Esophagus (tissue), 2 donors: ENCODE results near the gene C5orf58. TPM values are rescaled to one million over a fixed set of nuclear protein-coding genes. Genes with fewer than 3 reads are reported as not detected.

Experiments used
- H3K27ac ChIP-seq, 2 donors: one replicate each; pipeline ENCODE4 v1.5.1; 2013; ENCODE audit warnings: low read depth in 2 of 2, mild to moderate bottlenecking in 2 of 2, inconsistent platforms in 1 of 2, low read length in 1 of 2, moderate library complexity in 1 of 2
- H3K27me3 ChIP-seq, 2 donors: one replicate each; pipeline ENCODE4 v1.6.1; 2013; ENCODE audit warnings: low read length in 2 of 2, control low read depth in 1 of 2, mild to moderate bottlenecking in 1 of 2; ENCODE audit not compliant: insufficient read depth in 2 of 2, control insufficient read depth in 1 of 2
- H3K36me3 ChIP-seq, 2 donors: one replicate each; pipeline ENCODE4 v1.6.1; 2013; ENCODE audit warnings: low read length in 1 of 2; ENCODE audit not compliant: control insufficient read depth in 2 of 2, insufficient read depth in 2 of 2
- H3K4me1 ChIP-seq, 2 donors: one replicate each; pipeline ENCODE4 v1.6.1; 2013; ENCODE audit warnings: low read length in 1 of 2; ENCODE audit not compliant: control insufficient read depth in 2 of 2, insufficient read depth in 2 of 2
- H3K4me3 ChIP-seq, 2 donors: one replicate each; pipeline ENCODE4 v1.5.1; 2013; ENCODE audit warnings: low read length in 2 of 2, mild to moderate bottlenecking in 2 of 2, low read depth in 1 of 2, moderate library complexity in 1 of 2
- H3K9me3 ChIP-seq, 2 donors: one replicate each; pipeline ENCODE4 v1.6.1; 2013; ENCODE audit warnings: mild to moderate bottlenecking in 2 of 2, low read depth in 1 of 2, low read length in 1 of 2, moderate library complexity in 1 of 2; ENCODE audit not compliant: control insufficient read depth in 2 of 2, insufficient read depth in 1 of 2
- WGBS, 2 donors: extraction: QIAGEN DNeasy Blood & Tissue Kit; methylation state at CpG; one replicate each; pipeline ENCODE4 v1.1.7; 2013; 5-methylcytosine and 5-hydroxymethylcytosine counted together
- polyA plus RNA-seq, 2 donors: library from polyadenylated mRNA; stranded (reverse); fragments of 200-250 nt; gene quantifications; one replicate each; pipeline ENCODE4 v1.2.3, GENCODE V29; 2013
- donor health status: healthy with polysubstance abuse.
- donor health status: Bipolar disorder and iron deficiency.

The C5orf58 gene
- polyA plus RNA-seq, 2 donors = 0.06 TPM; not detected in 1

DNA sequence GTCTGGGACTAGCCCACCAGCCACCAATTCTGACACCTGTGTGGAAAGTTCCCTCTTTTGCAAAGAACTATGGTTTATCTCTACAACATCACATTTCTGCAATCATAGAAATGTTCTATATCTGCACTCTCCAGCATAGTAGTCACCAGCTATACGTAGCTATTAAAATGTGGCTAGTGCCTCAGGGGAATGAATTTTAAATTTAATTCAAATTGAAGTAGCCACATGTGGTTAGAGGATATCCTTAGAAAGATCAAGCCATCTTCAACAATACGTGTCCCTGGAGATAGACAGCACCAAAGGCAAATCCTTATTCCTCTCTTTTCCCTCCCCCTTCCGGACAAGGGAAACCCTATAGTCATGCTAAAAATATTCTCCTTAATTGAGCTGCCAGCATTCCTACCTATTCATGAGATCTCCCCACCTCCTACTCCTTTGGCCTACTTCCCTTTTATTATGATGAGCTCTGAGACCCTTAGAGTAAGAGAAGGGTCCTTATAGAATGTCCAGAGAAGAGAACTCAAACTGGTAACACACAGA is 53.7 kb downstream of the C5orf58 start:
- Histone ChIP-seq H3K4me1 (peaks cover 0 to 4% of the 10 kb centered on the region in 2 donors), H3K27ac (no peak overlapping the region), H3K36me3 (no peaks in the 10 kb centered on the region), H3K9me3 (no peaks in the 10 kb centered on the region), H3K4me3 (no peak overlapping the region), H3K27me3 (no peaks in the 10 kb centered on the region)
- WGBS, 2 donors = 73 to 78% methylated on average over 3 of the region's 3 CpGs

GRCh38 chr5:170287532-170287931 is 54.7 kb downstream of the C5orf58 start:
- Histone ChIP-seq H3K4me1 (peaks cover 0 to 4% of the 10 kb centered on the region in 2 donors), H3K27me3 (no peaks in the 10 kb centered on the region), H3K4me3 (no peak overlapping the region), H3K36me3 (no peaks in the 10 kb centered on the region), H3K9me3 (no peaks in the 10 kb centered on the region), H3K27ac (peak overlapping the region in 1 of 2 donors; percentile 40)
- WGBS, 2 donors = 39 to 43% methylated on average over 1 of the region's 1 CpG

GRCh38 chr5:170288151-170288550 is 55.4 kb downstream of the C5orf58 start:
- Histone ChIP-seq H3K27ac (peak overlapping the region in 1 of 2 donors; percentile 40), H3K27me3 (no peaks in the 10 kb centered on the region), H3K4me3 (no peak overlapping the region), H3K36me3 (no peaks in the 10 kb centered on the region), H3K4me1 (peaks cover 0 to 4% of the 10 kb centered on the region in 2 donors), H3K9me3 (no peaks in the 10 kb centered on the region)
- WGBS, 2 donors = 57 to 61% methylated on average over 2 of the region's 2 CpGs

DNA sequence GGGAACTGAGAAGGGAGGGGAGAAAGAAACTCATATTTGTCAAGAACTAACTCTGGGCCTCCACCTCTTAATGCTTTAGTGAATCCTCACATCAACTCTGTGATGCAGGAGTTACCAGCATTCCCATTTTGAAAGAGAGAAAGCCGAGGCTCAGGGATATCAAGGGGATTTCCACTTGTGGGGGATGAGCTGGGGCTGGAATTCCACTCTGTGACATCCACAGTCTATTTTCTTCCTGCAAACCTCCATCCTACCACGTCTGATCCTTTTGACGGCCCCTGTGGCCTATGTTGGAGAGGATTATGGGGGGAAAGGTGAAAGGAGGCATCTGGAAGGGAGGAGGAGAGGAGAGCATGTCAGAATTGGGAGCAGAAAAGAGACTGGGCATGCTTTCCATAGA is 55.8 kb downstream of the C5orf58 start:
- H3K9me3 ChIP-seq = no peaks in the 10 kb centered on the region
- 55 to 66% methylated on average over 3 of the region's 3 CpGs for WGBS, 2 donors
- no peaks in the 10 kb centered on the region for H3K36me3 ChIP-seq
- no peak overlapping the region for H3K4me3 ChIP-seq
- peaks cover 0 to 4% of the 10 kb centered on the region in 2 donors for H3K4me1 ChIP-seq
- no peak overlapping the region for H3K27ac ChIP-seq
- no peaks in the 10 kb centered on the region for H3K27me3 ChIP-seq

- WGBS, 2 donors = 55 to 57% methylated on average over 3 of the region's 3 CpGs
- Histone ChIP-seq H3K27ac (peak overlapping the region; percentile 30 to 56), H3K27me3 (no peaks in the 10 kb centered on the region), H3K4me3 (no peak overlapping the region), H3K9me3 (no peaks in the 10 kb centered on the region), H3K4me1 (peaks cover 0 to 4% of the 10 kb centered on the region in 2 donors), H3K36me3 (no peaks in the 10 kb centered on the region)
Observed at GRCh38 chr5:170289121-170289520, 56.3 kb downstream of the C5orf58 start.

GRCh38 chr5:170289764-170290163 is 57.0 kb downstream of the C5orf58 start:
- no peak overlapping the region for H3K27ac ChIP-seq

GRCh38 chr5:170290498-170290897 is 57.7 kb downstream of the C5orf58 start:
- H3K4me1 ChIP-seq = peaks cover 0 to 4% of the 10 kb centered on the region in 2 donors
- H3K36me3 ChIP-seq = no peaks in the 10 kb centered on the region
- no peaks in the 10 kb centered on the region for H3K27me3 ChIP-seq
- no peaks in the 10 kb centered on the region for H3K9me3 ChIP-seq
- H3K4me3 ChIP-seq = no peak overlapping the region
- WGBS, 2 donors = 80 to 81% methylated on average over 3 of the region's 3 CpGs
- H3K27ac ChIP-seq = no peak overlapping the region

More at GRCh38 chr5:170289764-170290163, 57.0 kb downstream of the C5orf58 start:
- Histone ChIP-seq H3K36me3 (no peaks in the 10 kb centered on the region), H3K4me1 (peaks cover 0 to 4% of the 10 kb centered on the region in 2 donors), H3K9me3 (no peaks in the 10 kb centered on the region), H3K27me3 (no peaks in the 10 kb centered on the region), H3K4me3 (no peak overlapping the region)
- 53 to 59% methylated on average over 4 of the region's 4 CpGs for WGBS, 2 donors

- WGBS, 2 donors = 87 to 90% methylated on average over 4 of the region's 4 CpGs
- Histone ChIP-seq H3K9me3 (no peaks in the 10 kb centered on the region), H3K36me3 (no peaks in the 10 kb centered on the region), H3K27me3 (peaks cover 0 to under 1% of the 10 kb centered on the region in 2 donors), H3K4me3 (no peak overlapping the region), H3K4me1 (peaks cover 0 to 4% of the 10 kb centered on the region in 2 donors), H3K27ac (peak overlapping the region in 1 of 2 donors; percentile 13)
Observed at GRCh38 chr5:170292179-170293104, 59.7 kb downstream of the C5orf58 start.

DNA sequence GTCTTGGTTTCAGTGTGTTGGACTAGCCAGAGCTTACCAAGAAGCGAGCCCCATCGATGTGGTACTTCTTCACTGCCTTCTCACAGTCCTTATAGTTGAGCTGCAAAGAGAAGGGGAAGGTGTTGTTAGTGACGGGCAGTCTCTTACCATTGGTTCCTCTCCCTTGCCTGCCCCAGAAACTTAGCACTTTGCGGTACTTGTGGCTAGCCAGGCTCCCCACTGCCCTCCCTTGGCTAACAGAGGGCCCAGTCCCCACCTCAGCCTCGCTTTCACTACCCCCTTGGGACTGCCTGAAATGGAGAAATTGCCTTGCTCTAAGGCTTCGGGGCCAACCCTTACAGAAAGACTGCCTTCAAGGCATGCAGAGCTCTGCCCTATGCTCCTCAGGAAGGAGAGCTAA is 60.5 kb downstream of the C5orf58 start:
- Histone ChIP-seq H3K4me3 (no peak overlapping the region), H3K36me3 (no peaks in the 10 kb centered on the region), H3K27ac (no peak overlapping the region), H3K4me1 (no peaks in the 10 kb centered on the region), H3K27me3 (peaks cover 0 to 2% of the 10 kb centered on the region in 2 donors), H3K9me3 (no peaks in the 10 kb centered on the region)
- WGBS, 2 donors = 58 to 68% methylated on average over 6 of the region's 6 CpGs
